ENCODE data around the gene MAT2A.
"Not testable (repeated sequence)": the region's sequence is repeated elsewhere in the genome, so short reads cannot be mapped to it uniquely, and the experiment has no call there.

The MAT2A gene

DNA sequence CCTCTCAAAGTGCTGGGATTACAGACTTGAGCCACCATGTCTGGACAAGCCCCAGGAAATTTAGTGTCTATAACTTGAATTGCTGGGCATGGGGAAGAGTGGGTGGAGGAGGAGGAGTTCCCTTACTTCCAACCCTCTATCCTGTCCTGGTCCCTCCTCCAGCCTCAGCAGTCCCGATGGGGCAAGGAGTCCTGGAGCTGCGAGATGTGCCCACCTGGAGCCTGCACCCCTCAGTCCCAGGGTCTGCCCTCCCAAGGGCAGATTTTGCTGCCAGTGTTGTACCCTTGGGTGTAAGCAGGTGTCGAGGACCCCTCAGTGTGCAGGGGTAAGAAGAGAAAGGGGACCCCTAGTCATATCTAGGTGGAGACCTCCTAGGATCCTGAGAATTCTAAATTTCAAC is 41.2 kb downstream of the MAT2A start:
- no peak for ATAC-seq

DNA sequence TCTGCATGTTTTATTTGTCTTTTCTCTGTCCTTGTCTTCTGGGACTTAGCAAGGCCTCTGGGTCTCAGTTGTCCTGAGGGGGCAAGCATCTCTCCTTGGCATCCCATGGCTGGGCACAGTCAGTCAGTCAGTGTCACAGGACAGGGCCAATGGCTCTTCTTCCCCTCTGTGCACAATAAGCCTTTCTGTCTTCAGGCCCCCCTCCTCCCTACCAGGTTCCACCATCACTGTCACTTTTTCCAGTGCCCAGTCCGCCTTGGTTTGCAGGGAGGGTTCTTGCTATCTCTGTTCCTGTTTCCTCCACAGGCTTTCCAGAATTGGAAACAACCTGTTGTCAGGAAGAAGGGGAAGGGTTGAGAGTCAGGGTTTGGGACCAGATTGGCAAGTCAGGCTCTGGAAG is 43.5 kb downstream of the MAT2A start:
- ATAC-seq, result no peak

DNA sequence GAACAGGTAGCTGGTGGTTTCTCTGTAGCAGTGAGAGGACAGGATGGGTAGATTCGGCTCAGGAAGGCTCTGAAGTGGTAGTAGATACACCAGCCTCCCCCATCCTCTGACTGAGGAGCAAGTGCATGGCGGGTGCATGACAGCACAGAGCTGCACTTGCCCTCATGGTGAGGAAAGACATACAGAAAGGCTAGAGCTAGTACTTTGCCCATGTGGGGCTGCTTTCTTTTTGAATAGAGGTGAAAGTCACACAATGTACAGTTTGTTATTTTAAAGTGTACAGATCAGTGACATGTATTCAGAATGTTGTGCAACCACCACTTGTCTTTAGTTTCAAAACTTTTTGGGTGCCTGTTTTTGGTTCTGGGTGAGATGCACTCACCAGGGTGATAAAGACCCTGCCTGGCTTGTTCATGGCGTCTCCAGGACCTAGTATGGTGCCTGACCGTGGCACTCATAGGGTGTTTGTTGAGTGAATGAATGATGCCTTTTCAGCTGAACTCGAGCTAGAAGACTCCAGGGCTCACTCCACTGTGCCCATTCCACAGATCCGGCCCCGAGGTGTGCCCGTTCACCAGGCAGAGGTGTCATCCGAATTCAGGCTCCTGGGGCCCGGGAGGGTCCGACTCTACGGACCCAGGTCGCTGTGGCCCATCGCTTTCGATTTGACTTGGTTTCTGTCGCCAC is 44.8 kb downstream of the MAT2A start:
- peak; percentile 58 to 59 for ATAC-seq

DNA sequence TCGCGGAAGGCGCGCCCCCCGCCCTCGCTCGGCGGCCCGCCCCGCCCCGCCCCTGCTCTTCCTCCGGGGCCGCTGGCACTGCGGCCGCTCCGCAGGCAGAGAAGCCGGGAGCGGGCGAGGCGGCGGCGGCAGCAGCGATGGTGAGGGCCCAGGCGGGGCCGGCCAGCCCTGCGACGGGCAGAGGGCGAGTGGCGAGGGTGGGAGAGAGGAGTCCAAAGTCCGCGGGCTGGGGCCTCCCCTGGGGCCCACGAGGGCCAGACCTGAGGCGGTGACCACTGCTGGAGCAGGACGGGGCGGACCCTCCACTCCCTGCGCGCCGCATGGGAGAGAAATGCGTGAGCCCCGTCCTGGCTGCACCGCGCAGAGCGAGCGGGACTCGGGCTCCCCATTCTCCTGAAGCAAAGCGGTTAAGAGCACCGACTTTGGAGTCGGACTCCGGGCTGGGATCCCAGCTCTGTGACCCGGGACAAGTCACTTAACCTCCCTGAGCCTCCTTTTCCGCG is 45.4 kb downstream of the MAT2A start, which contains the start of gene VAMP5:
TSS of gene VAMP5 (plus strand) at position 78 of the 503 bp plus-strand sequence. CDS start at position 138, 60 bp downstream.
- peak; percentile 37 to 45 for ATAC-seq

DNA sequence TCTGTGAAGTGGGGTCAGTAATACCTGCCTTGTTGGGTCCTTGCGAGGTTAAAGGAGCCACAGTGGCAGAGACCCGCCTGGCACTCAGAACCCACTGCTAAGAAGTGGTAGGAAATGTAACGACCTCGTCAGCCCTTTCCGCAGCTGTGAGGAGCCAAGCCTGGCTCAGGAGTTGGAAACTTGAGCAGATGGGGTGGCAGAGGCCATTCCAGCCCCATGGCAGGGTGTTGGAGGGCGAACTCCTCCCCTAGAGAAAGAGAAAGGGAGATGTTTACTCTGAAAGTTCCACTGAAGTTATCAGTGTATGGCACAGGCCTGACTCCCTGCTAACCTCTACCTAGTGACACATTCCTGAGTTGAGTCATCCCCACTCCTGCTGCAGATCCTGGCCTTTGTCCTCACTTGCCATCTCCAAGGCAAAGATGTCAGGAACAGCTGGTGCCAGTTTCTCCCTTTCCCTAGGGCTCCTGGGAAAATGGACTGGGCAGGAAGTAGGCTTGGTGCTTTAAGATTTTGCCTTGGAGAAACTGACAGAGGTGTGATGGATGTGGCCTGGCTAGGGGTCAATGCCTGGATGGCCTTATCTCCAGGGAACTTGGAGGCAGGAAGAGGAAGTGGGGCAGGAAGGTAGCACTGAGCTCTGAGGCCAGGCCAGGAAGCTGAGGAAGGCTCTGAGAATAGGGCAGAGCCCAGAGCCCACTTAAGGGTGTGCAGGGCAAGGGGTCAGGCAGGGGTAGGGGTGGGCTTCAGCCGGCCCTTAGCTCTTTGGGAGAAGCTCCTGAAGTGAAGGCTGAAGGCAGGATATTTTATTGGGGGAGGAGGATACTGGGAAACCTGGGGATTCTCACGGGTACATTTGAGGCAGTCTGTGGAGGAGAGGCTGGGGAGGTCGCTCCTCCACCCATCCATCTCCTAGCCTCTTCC is 46.2 kb downstream of the MAT2A start:
- ATAC-seq, result peak; percentile 67 to 69

DNA sequence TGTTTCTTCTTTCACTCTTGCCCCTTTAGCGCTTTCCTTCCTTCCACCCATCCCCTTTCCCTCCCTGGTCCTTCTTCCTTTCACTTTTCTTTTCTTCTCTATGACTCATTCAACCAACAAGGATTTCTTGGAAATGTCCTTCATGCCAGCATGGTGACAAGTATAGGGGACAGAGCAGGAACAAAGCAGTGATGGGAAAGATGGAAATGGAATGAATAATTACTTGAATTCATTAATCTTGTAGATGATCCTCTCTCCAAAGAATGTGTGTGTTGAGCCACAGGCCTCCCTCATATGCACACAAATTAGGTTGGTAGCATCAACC is 46.8 kb downstream of the MAT2A start:
- ATAC-seq, result no peak

DNA sequence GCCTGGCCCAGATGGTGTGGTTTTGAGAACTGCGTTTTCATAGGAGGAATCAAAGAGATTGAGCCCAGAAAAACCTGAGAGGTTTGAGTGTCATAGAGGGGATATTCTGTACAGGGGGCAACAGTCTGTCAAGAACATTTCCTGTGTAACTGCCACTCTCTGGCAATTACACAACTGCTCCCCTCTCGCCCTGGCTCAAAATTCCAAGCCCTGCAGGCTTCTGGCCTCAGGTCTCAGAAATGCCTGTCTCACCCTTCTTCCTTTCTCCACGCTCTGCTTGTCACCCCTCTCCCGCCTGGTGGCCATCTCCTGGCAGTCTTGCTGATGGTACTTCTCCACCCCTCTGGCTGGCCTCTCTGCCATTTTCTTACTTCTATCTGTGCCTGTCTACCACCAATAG is 49.3 kb downstream of the MAT2A start:
- no peak for ATAC-seq

DNA sequence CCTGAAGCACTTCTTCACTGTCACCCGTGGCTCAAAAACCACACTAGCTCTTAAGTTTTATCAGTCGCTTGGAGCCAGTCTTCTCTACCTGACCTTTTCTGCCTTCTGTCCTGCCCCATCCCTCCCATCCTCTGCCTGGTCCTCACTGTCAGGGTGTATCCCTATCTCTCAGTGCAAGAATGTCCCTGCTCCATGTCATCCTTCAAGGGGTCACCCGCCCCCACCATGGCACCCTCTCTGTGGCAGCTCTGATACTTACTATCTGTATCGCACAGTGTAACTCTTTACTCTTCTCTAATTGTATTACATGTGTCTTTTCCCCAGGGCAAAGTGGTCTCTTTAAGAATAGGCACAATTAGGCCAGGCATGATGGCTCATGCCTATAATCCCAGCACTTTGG is 49.7 kb downstream of the MAT2A start:
- ATAC-seq, result no peak

DNA sequence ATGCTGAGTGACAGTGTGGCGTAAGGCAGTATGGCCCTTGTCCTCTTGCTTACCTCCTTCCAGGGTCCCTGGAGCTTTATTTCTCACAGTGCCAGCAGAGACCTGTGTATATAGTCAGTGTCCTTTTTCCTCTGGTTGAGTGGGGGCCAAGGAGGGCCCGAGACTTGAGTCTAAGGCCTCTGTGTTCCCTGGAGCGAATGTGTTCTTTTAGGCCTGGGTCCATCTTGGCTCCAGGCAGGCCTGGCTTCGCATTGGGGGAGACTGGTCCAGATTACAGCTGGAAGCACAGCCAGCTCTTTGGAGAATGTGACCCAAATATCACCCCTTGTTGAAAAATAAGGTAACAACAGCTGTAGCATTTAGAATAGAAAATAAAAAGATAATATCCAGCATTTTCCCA is 50.2 kb downstream of the MAT2A start:
- ATAC-seq, result no peak

DNA sequence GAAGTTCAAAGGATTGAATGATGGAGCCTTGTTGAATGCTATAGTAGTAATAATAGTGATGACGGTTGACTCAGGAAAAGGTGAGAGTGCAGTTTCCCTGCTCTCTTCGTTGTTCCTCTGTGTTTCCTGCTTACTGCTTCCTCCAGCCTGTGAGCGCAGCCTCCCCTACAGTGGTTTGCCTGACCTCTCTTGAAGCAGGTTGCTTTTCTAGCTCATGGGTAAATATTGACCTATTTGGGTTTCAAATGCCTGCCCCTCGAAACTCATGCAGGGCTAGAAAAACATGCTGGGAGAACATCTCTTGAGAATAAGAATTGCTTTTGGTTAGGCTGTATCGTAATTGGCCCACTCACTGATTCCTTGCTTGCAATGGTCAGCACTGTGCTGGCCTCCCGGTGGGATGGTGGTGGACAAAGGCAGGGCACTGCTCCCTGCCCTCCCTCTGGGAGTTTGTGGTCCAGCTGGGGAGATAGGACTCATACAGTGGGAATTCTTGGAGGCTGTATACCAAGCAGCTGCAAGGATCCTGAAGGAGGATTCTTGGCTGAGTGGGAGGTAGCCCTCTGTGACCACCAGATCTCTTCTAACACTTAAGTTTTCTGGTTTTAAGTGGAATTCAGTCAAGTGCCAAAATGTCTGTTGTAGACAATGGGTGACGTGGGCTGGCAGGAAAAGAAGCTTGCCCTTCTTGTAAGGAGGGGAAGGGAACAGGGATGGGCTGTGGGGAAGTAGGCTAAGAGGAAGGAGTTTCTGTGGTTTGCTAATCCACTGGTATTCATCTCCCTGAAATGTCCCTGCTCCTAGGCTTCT is 51.2 kb downstream of the MAT2A start:
- no peak for ATAC-seq

DNA sequence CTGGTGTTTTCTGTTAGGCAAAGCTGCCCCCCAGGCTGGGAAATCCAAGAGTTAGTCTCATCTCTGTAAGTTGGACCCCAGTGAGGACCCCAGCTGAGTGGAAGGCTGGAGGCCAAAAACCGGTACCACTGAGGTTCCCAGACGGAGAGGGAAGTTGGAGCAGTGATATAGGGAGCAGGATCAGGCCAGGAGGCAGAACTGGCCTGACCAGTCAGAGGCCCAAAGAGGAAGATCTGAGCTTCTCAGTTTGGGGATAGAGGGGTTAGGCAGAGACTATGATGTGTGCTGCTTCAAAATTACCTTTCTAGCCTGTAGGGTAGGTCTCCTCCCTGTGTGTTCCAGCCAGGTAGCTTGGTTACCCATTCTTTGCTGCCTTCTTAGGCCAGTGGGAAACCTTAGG is 52.0 kb downstream of the MAT2A start:
- ATAC-seq, result no peak

DNA sequence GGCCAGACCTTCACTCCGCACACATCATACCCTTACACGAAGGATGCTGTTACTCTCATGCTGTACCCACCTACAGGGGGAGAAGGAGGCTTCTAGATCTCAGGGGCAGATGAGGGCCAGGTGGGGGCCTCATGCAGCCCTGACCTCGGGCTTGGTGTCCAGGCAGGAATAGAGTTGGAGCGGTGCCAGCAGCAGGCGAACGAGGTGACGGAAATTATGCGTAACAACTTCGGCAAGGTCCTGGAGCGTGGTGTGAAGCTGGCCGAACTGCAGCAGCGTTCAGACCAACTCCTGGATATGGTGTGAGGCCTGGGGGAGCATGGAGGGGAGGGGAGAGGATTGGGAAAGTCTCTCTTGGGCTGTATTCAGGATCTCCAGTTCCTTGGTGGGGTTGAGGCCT is 52.6 kb downstream of the MAT2A start:
- ATAC-seq, result no peak

DNA sequence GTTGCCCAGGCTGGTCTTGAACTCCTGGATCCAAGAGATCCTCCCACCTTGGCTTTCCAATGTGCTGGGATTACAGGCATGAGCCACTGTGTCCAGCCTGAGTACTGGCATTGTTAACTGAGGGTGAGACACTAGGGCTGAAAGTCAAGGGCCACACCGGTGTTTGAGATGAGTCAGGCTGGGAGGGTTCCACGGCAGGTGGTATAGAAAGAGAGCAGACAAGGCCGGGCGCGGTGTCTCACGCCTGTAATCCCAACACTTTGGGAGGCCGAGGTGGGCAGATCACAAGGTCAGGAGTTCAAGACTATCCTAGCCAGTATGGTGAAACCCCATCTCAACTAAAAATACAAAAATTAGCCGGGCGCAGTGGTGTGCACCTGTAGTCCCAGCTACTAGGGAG is 53.3 kb downstream of the MAT2A start:
- not testable (repeated sequence) for ATAC-seq

DNA sequence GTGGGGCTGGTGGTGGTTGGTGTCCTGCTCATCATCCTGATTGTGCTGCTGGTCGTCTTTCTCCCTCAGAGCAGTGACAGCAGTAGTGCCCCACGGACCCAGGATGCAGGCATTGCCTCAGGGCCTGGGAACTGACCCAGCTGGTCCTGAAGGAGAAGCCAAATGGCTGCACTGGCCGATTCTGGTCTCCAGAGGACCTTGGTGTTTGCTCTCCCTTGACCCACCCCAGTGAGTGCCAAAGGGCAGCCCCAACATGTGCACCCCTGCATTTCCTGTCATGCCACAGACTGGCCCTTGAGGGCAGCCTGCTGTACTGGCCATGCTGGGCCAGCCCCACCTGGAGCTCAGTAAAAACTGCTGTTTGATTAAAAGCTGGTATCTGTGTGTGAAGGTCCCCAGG is 54.1 kb downstream of the MAT2A start:
- no peak for ATAC-seq

All from activated CD4-positive, CD25-positive, alpha-beta regulatory T cell treated with anti-CD3 and anti-CD28 coated beads, Interleukin-2, amount 50 U/mL, for 24 hours (primary cell).